ENCODE results near the gene RYR2.

DNA sequence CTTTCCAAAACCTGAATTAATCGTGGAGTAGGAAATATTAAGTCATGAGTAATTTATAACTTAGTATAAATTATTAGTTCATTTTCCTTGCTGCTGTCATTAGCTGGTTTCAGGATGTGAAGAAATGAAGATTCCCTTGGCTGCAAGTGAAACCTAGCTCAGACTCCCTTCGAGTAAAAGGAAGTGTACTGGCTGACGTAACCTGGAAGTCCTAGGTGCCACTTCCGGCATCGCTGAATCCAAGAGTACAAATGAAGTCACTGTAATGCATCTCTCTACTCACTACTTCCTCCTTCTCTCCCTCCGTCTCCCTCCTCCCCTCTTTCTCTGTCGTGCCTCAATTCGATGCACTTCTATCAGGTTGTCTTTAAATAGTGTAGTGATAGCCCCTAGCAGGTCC lies 820.0 kb downstream of the RYR2 start:
- TF ChIP-seq, protein P1, sequence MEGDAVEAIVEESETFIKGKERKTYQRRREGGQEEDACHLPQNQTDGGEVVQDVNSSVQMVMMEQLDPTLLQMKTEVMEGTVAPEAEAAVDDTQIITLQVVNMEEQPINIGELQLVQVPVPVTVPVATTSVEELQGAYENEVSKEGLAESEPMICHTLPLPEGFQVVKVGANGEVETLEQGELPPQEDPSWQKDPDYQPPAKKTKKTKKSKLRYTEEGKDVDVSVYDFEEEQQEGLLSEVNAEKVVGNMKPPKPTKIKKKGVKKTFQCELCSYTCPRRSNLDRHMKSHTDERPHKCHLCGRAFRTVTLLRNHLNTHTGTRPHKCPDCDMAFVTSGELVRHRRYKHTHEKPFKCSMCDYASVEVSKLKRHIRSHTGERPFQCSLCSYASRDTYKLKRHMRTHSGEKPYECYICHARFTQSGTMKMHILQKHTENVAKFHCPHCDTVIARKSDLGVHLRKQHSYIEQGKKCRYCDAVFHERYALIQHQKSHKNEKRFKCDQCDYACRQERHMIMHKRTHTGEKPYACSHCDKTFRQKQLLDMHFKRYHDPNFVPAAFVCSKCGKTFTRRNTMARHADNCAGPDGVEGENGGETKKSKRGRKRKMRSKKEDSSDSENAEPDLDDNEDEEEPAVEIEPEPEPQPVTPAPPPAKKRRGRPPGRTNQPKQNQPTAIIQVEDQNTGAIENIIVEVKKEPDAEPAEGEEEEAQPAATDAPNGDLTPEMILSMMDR (IDR thresholded peaks at IDR 0.05) = no peak
- TF ChIP-seq POLR2A (IDR thresholded peaks at IDR 0.05) = no peak
